ENCODE measurements around the gene TMEM127.
"Not testable (repeated sequence)": the region's sequence is repeated elsewhere in the genome, so short reads cannot be mapped to it uniquely, and the experiment has no call there.

The TMEM127 gene

DNA sequence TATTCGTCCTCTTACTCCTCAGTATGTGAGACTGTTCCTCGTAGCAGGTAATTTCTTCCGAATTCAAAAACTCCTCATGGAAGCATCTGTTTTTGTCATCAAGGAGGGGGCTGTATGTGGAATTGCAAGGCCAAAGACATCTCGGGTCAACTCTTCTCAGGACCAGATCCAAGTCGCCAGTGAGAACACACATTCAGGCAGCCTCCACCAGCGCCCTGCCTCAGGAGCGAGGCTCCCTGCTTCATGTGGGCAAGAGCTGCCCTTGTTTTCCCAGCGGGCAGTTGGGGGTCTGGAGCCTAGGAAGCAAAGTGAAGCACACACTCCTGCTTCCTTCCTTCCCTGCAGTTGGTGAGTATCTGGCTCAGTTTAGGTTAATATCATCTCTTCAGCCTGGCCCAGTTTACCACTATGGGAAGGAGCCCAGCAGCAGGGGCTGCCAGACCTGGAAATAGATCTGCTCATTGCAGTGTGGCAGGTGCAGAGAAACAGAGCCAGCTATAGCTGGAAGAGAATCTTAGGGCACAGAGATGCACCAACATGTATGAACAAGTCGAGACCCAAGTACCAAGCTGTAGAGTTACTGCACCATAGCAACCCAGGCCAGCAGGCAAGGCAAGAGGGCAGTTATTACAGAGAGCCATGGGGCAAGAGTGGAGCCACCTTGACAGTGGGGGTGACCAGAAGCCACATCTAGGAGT is 25.3 kb downstream of the TMEM127 start:
- no peak for DNase-seq

DNA sequence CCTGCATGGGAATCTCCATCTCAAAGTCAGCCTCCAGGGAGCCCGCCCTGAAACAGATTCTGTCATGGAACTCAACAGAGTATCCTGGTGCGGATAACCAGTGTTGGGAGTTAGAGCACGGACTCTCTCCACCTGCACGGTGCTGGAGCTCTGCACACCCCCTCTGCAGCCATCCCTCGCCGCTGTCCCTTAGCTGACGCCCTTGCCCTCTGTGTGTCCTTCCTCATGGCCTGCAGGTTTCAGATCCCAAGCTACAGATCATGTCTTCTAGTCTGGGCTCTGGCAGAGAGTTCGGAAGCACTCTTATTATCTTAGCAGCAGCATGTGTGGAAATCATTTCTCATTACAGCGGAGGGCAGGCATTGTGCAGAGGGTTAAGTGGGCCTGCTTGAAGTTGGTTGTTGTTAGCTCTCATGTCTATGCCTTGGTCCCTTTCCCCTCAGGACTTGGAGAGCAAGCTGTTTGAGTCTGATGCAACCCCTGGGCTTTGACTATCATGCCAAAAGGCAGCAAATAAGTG is 26.0 kb downstream of the TMEM127 start:
- no peak for DNase-seq

DNA sequence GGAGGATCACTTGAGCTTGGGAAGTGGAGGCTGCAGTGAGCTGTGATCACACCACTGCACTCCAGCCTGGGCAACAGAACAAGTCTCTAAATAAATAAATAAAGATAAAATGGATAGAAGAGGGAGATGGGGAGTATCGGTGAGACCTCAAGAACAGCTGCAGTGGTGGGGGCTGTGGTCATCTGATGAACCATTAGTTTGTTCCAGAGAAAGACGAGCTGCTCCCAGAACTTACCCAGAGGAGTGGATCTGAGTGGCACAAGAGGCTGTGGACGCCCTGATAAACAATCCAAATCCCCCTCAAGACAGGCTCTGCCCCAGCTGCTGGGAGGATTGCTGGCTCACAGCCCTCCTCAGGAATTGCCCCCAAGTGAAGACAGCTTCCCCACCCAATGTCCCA is 26.7 kb downstream of the TMEM127 start:
- DNase-seq = no peak

DNA sequence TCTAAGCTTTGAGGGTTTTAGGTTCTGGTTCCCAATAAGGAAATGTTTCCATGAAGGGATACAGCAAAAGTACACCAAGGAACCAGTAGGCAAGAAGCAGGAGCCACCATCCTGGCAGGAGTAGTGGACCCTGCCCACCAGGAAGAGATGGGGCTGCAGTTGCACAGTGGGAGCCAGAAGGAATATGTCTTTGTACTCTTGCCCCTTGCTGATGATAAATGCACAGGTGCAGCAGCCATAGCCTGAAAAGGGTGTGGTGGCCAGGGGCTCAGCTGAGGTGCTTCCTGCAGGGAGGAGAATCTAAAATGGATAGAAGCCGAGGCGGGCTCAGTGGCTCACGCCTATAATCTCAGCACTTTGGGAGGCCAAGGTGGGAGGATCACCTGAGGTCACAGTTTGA is 27.5 kb downstream of the TMEM127 start:
- DNase-seq = no peak

DNA sequence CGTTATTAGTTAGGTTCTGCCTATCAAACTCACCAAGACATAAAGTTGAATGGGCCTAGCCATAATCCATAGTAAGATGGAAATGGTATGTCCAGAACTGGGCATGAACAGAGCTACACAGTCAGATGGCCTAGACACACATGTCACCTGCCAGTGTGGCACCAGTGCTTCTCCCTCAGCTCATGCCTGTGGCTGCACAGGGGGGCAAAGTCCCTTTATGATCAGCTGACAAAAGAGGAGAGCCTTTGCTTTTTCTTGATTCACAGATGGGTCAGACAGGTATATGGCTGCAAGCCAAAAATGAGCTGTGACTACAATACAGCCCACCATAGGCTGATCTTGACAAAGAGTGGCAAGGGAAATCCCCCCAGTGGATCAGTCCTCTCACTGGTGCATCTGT is 28.9 kb downstream of the TMEM127 start:
- DNase-seq = no peak

DNA sequence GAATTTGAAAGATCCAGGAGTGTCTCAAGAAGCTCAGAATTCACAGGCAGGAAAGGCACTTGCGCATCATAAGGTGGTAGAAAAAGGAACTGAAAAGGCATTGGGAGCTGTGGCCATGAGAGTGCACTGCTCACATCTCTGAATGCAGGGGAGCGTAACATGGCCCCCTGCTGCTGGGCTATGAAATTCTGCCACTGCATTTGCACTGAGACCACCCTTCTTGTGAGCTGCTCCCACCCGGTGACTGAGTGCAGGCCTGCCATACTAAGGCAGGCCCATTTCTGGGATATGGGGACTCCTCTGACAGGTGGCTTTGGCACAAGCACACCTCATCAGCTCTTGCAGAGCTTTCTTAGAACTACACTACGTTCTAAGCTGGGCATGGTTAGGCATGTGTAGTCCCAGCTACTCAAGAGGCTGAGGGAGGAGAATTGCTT is 31.9 kb downstream of the TMEM127 start:
- no peak for DNase-seq

DNA sequence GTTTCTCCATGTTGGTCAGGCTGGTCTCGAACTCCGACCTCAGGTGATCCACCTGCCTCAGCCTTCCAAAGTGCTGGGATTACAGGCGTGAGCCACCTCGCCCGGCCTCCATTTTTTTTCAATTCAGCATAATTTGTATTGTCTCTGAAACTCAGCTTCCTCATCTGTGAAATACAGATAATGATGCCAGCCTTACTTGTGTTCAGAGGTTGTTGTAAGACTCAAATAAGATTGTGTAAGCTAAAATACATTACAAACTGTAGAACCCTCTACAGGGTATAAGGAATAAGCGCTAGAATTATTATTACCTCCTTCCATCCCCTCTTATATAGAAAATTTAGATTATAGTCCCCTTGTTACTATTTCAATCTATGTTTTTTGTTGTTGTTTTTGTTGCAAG is 32.4 kb downstream of the TMEM127 start:
- no peak for DNase-seq

DNA sequence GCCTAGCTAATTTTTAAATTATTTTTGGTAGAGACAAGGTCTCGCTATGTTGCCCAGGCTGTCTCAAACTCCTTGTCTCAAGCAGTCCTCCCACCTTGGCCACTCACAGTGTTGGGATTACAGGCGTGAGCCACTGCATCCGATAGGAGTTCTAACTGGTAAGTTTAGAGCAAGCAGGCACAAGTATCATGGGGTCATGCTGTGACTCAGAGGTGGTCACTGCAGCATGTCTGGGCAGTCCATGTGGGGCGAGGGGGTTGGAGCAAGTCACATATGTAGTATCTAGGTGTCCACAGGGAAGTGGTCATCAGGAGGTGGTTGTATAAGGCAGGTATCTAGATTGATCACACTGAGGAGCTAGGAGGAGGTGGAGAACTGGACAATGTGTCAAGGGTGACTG is 34.5 kb downstream of the TMEM127 start:
- no peak for DNase-seq

DNA sequence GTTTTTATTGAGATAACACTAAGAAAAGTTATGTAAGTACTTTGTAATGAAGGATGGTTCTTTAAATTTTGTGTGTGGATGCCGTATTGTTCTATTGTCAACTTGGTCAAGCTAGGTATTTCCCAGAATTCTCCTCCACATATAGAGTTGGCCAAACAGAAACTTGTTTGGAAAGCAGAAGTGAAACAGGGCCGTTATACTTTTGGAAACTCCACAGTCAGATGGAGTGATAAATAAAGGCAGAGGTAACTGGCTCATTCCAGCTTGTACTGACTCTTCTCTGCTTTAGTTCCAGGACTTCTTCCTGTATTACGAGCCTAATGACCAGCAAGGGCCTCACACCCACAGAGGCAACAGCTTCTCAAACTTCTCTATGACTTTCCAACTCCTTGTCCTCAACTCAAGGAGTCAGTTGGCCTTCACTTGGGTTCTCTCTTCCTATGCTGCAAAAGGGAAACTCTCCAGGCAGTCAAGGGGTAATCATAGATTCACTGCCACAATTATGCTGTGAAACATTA is 40.7 kb downstream of the TMEM127 start:
- no peak for DNase-seq

DNA sequence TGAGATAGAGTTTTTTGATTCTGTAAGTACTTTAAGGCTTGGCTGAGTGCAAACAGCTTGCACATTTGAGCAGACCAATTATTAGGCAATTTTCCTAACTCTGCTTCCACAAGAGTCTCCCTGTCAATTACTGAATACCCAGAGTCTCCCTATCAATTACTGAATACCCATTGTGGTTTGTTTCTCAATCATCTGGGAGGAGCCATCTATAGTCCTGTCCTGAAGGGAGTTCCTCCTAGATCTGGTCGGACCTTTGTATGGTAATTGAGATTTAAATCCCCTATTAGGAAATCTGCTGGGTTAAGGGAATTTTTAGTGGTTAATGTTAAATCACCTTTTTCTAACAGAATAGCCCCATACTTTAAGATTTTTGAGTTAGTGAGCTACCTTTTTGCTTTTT is 44.7 kb downstream of the TMEM127 start:
- DNase-seq = not testable (repeated sequence)

DNA sequence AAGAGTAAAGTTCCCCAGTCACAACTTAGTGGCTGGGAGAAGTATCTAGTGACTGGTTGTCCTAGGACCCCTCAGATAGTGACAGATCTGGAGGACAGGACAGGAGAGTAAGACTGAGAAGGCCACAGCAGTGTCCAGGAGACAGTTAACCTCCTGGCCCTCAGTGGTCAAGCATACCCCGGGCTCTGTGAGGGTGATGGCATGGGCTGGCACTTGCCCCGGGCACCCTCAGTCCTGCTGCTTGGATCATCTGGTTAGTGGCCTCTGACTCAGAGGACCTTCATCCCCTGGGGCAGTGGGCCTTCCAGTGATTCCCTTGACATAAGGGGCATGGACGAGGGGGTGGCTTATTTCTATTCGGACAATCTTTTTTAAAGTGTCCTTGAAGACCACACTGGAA is 45.8 kb downstream of the TMEM127 start:
- DNase-seq = not testable (repeated sequence)

DNA sequence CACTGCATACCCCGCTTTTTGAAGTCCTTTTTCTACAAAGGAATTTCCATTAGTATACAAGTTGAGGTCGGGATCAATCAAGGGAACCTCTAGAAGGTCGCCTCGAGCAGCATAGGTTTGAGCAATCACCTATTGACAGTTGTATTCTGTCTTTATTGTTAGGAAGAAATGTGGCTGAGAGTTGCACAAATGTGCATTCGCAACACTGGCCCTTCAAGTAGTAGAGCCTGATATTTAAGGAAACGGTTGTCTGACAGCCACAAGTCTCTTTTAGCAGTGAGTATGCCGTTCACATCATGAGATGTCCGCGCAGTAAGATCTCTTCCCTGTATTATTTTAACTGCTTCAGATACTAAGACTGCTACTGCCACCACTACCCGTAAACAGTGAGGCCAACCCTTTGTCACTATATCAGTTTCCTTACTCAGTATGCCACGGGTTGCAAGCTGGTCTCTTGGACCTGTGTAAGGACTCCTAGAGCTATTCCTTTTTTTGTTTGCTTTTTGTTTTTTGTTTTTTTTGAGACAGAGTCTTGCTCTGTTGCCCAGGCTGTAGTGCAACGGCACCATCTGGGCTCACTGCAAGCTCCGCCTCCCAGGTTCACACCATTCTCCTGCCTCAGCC is 47.2 kb downstream of the TMEM127 start:
- no peak for DNase-seq

DNA sequence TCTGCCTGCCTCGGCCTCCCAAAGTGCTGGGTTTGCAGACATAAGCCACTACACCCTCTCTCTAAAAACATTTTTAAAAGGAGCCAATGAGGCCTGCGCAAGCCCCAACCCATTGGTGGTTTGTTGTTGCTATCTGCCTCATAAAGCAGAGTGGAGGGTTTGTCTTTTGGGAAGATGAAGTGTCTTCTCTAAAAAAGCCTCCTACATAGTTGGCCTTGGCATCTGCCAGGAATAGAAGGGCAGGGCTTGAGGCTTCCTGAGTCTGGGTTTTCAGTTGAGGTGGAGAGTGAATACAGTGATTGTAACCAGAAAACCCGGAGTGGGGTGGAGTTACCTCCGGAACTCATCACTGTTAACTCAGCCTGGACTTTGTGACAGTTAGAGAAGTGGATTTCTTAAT is 51.2 kb downstream of the TMEM127 start:
- no peak for DNase-seq

DNA sequence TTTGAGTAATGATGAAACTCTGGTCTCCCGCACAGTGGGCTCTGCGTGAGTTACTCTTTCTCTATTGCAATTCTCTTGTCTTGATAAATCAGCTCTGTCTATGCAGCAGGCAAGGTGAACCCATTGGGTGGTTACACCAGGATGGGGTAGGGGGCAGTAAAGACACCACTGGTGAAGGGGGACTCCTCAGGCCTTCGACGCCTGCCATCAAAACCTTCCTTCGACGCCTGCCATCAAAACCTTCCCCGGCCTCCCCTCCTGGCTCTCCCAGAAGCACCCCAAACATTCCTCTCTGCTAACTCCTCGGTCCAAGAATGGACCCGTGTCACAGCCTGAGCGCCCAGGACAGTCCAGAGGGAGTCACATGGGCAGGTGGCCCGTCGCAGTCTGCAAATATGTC is 52.4 kb downstream of the TMEM127 start:
- no peak for DNase-seq

DNA sequence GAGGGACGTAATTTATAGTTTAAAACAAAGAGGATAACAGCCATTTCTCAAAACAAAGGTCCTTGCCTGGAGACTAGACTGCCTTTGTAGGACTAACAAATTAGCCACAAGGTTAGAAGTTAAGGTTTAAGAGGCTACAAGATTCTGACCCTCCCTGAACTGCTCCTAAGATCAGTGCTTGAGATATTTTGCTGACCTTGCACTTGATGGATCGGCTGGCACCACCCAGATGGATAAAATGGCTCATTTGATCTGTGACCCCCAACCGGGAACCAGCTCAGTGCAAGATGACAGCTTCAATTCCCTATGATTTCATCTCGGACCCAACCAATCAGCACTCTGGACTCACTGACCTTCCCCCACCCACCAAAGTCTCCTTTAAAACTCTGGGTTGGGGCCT is 53.5 kb downstream of the TMEM127 start:
- no peak for DNase-seq

DNA sequence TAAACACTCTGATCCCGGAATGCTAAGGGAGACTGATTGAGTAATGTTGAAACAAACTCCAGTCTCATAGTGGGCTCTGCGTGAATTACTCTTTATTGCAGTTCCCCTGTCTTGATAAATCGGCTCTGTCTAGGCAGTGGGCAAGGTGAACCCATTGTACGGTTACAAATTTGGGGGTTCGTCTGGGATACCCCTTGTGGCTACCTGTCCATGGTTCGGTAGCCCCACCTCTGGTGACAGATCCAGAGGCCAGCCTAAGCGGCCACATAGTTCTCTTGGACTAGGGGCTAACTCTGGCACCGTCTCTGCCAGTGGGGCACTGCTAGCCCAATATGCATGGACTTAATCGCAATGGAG is 56.1 kb downstream of the TMEM127 start:
- DNase-seq = no peak

DNA sequence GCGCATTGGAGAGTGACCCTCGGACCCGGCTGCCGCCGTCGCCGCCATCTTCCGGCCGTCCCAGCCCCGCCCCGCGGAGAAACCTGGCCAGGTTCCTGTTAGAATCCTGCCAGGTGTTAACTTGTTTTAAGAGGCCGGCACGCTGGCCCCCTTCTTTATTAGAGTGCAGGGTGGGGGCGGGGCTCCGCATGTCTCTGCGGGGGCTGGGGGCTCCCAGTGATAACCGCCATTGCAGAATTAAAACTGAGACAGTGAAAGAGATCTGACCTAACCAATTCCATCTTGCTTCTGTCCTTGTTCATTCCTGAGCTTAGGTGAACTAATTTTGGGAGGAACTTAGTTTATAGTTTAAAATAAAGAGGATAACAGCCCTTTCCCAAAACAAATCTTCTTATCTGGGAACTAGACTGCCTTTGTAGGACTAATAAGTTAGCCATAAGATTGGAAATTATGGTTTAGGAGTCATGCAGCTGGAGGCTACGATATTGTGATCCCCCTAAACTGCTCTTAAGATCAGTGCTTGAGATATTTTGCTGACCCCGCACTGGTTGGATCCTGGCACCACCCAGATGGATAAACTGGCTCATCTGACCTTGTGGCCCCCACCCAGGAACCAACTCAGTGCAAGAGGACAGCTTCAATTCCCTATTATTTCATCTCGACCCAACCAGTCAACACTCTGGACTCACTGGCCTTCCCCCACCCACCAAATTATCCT is 56.6 kb downstream of the TMEM127 start:
- DNase-seq = no peak

DNA sequence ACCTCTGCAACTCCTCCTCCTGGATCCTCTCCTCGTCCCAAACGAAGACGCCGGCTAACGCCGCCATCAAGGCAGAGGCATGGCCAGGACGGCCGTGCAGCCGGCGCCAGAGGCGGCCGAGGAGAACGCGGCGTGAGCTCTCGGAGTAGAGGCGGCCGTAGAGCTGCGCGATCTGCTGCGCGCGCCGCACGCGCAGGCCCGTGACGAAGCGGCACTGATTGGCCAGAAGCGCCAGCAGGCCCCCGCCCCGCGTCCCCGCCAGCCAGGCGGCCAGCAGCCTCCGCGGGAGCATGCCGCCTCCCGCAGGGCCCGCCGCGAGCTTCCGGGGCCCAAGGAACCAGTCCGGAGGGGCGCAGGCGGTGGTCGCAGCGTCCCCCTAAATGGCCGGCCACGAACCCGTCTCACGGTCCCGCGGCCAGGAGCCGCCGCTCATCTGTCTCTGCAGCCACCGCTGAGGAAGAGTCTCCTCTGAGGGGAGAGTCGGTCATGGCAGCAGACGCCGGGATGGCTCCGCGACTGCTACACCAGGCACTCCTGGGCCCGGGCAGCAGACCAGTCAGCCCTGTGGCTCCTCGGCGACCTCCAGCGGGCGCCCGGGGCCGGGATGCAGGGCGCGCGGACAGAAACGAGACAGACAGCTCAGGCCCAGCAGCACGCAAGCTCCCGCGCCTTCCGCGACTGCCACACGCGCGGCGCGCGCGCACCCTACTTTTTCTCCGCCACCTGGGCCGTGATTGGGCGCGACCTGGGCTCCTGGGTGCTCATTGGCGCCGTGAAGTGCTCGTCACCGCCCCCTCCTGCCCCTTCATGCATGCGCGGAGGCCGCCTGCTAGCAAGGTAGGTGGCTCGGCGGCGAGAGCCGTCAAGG is 57.4 kb downstream of the TMEM127 start, which contains the start of gene STARD7:
Gene STARD7 (minus strand): TSS at position 685 of the 868 bp plus-strand sequence. CDS start 393 bp downstream, at position 292.
- peak; percentile 94 for DNase-seq

DNA sequence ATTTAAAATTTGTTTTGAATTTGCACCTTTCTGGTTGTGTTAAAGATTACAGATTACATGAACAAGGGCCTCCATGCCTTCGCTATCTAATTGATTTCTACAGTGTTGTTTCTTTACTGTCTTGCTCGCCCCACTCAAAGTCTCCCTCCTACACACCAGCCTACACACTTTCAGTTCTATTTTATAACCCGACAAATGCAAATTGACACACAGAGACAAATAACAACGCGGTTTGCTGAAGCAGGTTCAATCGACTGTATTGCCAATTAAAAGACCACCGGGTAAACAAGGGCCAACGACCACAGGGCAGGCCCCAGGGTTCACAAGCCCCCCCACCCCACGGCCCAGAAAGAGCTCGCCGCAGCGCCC is 58.0 kb downstream of the TMEM127 start:
- no peak for DNase-seq

DNA sequence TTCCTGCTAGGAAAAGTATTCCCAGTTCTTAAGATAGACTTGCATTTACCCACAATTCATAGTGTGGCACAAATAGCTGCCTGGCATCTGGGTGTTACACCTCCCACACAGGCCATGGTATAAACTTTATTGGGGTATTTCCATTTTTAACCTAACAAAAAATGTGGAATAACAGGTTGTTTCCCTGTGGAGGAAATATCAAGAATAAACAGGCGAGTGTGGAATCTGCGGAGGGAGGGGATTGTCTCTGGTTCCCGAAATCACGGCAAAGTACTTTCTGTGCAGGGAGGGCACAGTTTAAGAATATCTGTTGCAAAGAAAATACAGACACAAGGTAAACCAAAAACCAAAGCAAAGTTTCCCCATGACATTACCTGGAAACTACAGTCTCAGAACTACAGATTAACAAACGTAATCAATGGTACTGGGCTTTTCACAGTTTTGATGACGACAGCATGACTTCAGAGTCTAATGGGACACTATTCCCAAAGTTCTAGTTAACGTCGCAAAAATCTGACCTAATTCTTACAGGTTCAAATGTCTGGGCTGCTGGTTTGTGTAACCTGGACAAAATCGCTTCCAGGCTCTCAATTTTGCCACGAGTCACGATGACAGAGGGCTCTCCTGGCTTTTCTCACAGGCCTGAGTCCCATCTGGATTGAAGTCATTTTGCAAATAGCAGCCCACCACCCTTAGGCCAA is 58.6 kb downstream of the TMEM127 start:
- DNase-seq = no peak

DNA sequence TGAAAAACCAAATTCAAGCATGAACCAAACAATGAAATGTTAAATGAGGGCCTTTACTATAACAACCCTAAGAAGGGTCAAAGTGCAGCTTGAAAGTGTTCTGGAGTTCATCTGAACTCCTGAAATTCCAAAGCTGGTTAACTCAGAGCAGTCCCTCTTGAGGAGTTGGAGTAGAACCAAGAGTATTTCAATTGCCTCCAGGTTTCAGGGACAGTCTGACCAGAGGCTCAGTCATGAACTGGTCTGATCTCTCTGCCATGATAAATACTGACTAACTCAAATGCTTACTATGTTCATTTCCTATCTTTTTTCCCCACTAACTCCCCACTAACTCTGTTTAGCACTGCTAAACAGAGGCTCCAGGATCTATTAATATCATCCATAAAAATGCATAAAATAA is 59.9 kb downstream of the TMEM127 start:
- DNase-seq = no peak

All from central memory CD4-positive, alpha-beta T cell (primary cell).